ENCODE measurements around the gene ZNF565.
"Not testable (repeated sequence)": the region's sequence is repeated elsewhere in the genome, so short reads cannot be mapped to it uniquely, and the experiment has no call there.

GRCh38 chr19:36179077-36179476, 35.4 kb downstream of the ZNF565 start:
- TF ChIP-seq CTCF, POLR2A (IDR thresholded peaks at IDR 0.05): not testable (repeated sequence)

Data from transverse colon (tissue), 3 donors.